Loucy (cell line): ENCODE measurements around the gene ST6GALNAC4.

Experiments used
- CTCF ChIP-seq: fragments of 200-600 bp; sonication (generic); conservative IDR thresholded peaks from 2 replicates; pipeline ENCODE4 v1.5.1; 2014; ENCODE audit warnings: mild to moderate bottlenecking, antibody characterized with exemption, low read length
- EZH2phosphoT487 ChIP-seq: fragments of 200-600 bp; IDR thresholded peaks from 2 replicates; pipeline ENCODE4 v1.6.1; 2018; ENCODE audit warnings: antibody characterized with exemption, mild to moderate bottlenecking, moderate library complexity, borderline replicate concordance

DNA sequence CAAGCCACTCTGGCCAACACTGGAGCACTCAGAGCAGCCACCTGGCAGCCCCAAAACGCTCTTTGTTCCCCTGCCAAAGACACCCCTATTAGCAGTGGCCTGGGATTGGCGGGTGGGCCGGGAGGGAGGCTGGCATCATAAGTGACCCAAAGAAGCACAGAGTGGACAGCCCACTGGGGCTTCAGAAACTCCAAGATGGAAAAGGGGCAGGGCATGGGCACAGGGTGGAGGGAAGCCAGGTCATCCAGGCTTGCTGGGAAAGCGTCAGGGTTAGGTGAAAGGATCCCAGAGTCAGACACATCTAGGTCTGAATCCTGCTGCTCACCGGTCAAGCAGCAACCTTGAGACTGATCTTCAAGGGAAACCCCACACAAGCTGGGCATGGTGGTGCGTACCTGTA lies 49.1 kb upstream of the ST6GALNAC4 start:
- no peak for TF ChIP-seq CTCF
- no peak for TF ChIP-seq EZH2phosphoT487
